Activated CD4-positive, CD25-positive, alpha-beta regulatory T cell (primary cell): Measurements from ENCODE around the gene FTO.

Source experiments
- DNase-seq, 4 experiments: peaks; one replicate each; lab custom pipeline; 2025; lab: John Stamatoyannopoulos, UW

Gene FTO

DNA sequence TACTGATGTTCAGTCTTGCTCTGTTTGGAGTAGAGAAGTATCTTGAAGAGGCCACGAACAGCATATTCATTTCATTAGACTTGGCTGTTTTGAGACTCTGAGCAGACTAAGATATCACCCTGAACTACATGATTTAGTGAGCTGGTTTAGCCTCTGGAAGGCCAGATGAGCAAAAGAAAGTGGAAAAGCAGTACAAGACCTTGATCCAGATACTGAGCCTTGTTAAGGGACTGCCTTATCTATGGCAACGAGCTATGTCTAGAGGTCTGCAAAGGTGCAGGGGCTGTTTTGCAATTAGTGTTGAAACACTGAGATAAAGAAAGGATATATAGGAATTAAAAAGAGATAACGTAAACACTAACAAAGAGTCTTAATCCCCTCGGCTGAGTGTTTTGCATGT is 351.2 kb downstream of the FTO start:
- DNase-seq, result no peak

DNA sequence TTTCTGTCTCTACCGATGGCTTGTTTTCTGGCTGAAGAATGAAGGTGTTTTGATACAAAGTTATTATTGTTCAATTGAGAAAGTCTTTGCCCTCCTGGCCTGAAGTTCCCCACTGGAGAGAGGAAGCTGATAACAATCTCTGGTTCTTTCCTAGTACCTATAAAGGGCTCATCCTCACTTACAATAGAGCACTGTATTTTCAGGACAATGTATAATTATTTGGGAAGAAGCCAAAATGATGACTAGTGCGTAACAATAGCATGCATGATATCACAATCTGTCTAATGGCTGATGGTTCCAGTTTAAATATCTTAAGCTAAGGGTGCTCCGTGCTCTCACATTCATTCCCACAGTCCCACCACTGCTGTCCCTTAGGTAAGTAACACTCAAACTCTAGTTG is 351.9 kb downstream of the FTO start:
- DNase-seq, result no peak

DNA sequence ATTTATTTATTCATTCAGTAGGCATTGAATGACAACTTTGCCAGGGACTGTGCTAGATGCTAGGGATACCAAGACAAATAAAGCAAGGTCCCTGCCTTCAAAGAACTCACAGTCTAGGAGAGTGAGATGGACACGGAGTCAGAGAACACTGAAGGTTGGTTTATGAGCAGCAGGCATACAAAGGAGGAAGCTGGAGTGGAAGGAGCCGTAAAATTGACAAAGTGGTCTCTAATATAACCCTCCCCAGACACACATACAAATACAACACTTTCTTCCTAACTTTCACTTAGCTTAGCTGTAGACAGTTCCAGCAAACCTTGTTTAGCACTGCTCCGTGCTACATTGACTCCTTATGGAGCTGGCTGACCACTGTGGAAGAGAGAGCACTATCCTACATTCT is 353.0 kb downstream of the FTO start:
- no peak for DNase-seq

GRCh38 chr16:54059319-54059718 is 355.4 kb downstream of the FTO start:
- no peak for DNase-seq

DNA sequence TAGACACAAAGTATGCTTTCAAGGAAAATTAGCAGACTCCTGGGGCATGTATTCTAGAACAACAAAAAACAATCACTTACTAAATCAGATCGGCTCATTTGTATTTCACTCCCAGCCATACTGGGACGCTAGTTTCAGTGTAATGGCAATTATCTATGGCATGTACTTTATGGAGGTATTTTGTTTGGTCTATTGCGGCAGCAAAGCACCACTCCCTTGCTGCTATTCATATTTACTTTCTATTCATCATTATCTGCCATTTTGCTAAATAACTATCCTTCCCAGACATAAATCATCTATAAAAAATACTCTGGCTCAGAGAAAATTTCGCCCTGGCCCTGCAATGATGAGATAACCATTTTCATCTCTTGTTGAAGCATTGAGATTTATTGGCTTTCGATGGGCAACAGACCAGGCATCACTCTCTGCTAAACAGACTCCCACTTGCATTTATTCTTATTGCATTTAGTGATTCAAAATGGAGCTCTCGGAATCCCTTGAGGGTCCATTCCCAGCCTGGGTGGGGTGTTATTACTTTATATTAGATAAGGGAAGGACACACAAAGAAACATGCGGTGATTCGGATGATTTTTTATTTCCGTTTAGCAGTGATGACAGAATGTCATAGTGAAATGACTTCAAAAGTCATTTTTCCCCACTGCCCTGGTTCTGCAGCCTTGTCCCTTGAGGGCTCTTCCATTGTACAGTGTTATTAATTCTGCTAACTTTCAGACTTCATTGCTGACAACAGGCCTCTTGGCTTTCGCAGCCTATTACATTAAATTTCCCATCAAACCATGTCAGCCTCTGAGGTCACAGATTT is 356.9 kb downstream of the FTO start:
- no peak for DNase-seq

GRCh38 chr16:54061454-54061853 is 357.5 kb downstream of the FTO start:
- DNase-seq, result no peak

GRCh38 chr16:54062361-54063278 is 358.7 kb downstream of the FTO start:
- DNase-seq, result no peak

- DNase-seq, result no peak
These were observed 359.4 kb downstream of the FTO start for GRCh38 chr16:54063279-54063773.

DNA sequence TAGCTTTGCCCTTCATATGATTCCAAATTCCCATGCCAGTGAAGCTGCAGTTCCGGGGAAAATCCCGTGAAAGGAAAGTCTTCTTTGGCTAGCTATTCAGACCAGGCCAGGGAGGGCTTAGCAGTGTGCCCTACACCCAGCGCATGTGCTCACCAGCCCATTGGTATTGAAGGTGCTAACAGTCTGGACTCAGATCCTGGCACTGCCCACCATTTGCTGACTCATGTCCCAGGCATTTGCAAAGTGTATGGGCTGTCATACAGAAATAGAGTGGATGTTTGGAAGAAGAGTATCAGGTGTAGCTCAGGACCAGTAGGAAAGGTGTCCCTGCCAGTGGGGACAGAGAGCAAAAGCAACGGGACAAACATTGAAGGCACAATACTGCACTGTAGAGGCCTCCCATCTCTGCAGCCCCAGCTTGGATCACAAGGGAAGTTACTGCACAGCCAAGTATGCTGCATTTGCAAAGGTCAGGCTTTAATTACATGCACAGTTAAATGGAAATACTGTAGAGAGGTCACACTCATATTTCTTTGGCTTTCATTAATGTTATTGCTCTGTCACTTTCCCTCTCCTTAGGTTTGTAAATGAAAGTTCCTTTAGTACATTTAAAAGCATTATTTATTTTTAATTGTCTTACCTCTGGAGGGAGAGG is 362.6 kb downstream of the FTO start:
- DNase-seq, result no peak

GRCh38 chr16:54067322-54068065 is 363.5 kb downstream of the FTO start:
- no peak for DNase-seq

DNA sequence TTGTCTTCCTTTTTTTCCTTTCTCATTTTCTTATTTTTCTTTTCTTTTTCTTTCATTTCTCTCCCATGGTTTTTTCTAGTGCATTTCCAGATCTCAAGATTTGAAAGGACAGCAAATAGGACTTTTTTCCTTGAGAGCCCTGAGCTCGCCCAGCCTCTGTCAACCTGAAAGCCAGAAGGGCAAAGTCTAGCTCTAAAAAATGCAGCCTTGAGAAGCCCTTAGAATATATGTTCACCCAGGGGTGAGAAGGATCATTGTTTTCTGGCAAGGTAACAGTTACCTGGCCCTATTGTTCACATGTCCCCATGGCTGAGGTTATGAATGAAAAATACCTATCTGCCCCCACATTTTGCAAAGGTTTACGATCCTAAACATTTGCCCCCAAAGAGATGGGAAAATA is 364.3 kb downstream of the FTO start:
- no peak for DNase-seq

DNA sequence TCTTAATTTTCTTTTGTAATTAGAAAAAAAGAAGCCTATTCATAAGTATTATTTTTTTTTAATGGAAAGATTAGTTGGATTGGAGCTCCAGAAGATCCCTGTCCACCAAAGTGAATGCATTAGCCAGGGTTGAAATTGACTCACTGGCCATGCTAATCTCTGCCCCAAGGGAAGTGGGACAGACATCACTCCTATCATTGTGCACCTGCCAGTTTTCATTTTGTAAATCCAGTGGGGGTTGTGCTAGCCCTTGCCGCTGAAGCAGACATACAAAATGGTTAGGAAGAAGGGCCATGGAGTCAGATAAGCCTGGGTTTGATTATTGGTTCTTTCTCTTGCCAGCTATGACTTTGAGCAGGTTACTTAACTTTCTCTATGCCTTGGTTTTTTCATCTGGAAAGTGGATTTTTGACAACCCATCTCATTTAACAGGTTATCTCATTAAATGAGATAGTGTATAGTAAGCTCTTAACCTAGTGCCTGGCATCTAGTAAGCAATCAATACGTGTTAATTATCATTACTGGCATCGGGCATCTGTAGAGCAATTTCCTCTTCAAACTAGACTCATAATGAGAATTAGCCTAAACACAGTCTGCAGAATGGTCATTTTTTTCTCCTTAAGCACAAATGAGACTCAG is 365.8 kb downstream of the FTO start:
- DNase-seq, result no peak

DNA sequence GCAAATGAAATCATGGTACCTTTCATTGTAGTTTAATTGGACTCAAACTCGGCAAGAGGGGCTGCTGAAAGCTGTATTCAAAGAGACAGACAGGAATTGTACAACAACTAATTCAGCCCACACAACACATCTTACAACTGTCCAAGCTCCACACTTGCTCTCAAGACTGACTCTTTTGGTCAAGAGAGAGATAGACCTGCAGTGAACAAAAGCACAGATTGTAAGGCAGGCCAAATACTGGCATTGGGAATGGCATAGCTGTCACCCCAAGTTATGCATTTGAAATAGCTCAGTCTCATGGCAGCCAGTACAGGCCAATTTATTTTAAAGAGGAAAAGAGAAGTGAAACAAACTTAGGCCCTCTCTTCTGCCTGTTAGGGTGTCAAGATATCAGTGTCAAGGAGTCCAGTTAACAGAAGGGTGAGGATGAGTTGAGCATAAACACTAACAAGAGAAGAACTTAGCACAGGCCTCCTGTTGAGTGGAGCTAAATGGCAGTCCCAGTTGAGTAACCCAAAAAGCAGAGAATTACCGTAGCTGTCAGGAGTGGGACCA is 366.9 kb downstream of the FTO start:
- DNase-seq, result no peak

DNA sequence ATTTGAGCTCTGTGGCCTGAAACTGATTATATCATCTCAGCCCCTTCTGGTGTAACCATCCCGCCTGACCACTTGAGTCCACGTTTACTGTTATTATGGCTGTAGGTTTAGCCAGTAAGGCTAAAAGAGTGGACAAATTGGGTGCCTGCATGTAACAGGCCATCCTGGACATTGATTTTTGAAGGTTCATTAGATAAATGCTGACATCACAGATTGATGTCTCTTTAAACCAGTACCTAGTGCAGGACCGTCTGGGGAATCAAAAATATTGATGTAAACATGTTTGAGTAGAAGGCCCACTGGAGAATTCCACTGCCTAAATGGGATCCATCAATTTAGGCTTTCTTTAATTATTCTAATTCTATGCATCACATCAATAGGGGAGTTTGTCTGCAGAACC is 367.6 kb downstream of the FTO start:
- no peak for DNase-seq

DNA sequence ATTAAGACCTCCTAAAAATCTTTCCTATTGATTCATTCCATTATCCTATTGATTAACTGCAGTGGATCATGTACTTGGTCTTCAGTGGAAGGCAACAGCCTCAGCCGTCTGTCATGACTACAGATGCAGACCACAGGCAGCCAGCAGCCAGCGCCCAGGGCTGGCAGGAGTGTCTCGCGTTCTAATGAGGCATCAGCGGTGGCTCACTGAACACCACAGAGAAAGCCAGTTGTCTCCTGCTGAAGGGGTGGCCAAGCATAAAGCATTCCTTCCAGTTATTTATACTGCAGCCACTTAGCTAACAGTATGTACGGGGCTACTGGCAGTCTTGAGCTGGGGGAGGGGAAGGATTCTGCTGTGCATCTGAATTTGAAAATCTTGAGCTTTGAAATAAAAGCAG is 368.3 kb downstream of the FTO start:
- no peak for DNase-seq

GRCh38 chr16:54073356-54073755 is 369.4 kb downstream of the FTO start:
- DNase-seq, result no peak

DNA sequence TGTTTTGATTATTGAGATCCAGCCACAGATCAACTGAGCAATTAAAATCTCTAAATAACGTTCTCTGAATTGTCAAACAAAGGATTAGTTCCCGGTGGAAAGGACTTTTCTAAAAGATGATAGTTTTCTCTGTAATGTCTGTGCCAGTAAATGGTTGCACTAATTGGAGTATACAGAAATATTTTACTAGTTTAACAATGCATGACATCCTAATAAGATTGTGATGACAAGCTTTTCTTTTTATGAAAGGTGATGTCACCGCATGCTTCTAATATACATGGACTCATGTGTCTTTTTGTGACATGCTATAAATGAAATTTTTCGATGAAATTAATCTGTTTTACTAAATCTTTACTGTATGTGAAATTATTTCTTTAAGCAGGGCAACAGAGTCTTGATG is 371.5 kb downstream of the FTO start:
- DNase-seq, result no peak

DNA sequence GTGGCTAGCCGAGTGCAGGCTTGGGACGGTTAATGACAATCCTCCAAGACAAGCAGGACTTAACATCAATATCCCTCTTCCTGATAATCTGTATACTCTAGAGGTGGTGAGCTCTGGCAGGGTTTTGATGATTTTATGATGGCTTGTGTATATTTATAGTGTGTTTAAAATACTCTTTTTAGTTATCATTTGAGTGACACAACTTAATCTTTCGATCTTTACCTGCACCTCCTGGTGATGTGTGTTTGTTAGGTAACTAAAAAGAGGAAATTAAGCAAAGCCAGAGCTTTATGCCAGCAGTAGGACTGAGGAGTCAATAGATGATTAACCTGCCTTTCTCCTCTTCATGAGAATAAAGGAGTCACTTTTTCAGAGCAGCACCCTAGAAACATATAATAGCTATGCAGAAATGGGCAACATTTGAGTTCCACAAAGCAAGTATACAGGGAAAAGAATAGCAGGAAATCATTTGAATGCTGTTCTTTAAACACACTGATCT is 372.1 kb downstream of the FTO start:
- DNase-seq, result no peak

DNA sequence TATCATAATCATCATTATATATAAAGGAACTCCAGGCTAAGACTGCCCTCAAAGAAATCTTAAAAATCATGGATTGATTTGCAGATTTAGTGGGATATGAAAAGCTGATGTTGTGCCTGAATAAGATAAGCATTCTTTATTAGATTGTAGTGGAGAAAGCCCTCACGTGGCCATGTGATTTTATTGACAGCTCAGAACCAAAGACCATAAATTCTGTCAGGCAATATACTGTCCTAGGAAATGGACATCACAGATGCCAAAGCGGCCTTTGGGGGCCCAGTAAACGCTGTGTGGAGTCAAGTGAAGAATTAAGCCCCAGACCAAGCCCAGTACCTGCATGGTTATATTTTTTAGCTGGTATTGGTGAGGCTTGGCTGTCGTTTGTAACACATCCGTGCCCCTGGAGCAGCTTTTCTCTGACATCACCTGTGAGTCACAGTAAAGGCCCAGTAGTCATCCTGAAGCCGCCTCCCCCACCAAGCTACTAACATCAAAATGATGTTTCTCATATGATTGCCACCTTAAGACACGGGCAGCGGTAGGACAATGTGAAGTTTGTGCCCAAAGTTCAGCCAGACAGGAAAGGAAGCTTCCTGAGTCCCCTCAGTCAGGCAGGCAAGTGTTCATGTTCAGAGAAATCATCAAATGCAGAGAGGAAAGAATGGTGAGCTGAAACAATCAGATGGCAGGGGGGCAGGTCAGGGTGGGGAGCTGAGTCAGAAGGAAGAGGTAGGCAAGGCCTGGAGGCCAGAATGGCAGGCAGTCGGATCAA is 373.3 kb downstream of the FTO start:
- DNase-seq, result no peak

DNA sequence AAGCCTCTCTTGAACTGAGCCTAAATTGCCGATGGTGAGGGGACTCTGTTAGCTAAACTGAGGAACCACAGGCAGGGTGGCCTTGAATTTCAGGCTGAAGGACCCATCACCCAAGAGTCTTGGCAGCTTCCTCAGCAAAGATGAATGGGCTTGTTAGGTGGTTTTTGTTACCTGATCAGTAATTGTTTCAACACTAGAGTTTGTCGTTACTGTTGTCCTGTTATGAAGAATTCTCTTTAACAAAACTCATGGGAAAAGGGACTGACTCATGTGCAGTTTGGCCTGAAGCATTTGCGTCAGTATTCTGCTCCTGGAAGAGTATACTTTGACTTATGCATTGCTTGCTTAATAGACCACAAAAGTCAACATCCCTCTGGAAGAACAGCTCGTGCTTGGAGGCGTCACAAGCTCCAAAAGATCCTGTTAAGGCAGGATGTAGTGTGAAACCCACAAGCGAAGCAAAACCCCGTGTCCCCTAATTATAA is 376.6 kb downstream of the FTO start:
- no peak for DNase-seq
